ENCODE results near the gene POLE3.

DNA sequence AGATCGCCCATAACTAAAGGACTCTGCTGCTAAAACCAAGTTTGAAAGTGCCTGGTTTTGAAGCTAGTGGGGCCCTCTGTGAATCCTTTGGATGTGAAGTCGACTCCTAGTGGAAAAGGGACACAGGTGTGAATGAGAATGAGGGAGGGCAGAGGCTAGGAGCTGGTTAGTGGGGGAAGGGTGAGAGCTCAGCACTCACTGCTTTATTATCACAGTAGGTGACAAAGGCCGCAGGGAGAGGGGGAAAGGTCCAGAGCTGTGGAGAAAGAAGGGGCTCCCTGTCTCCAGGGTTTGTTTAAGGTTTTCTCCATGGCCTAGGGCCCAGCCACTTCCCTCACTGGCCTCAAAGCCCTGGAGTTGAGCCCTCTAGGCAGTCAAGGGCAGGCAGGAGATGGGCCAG is 37.2 kb downstream of the POLE3 start:
- no peak for TF ChIP-seq CEBPB (IDR thresholded peaks at IDR 0.05)
- TF ChIP-seq EP300 (IDR thresholded peaks at IDR 0.05; ENCODE audit: borderline replicate concordance) = no peak
- no peak for TF ChIP-seq RAD21 (IDR thresholded peaks at IDR 0.05; ENCODE audit: low read depth)
